Erythroblast (primary cell): ENCODE measurements around the gene ANKRD44.
"Not testable (repeated sequence)": the region's sequence is repeated elsewhere in the genome, so short reads cannot be mapped to it uniquely, and the experiment has no call there.

Experiments
- DNase-seq, 2 experiments: peaks; one replicate each; lab custom pipeline; 2025; lab: John Stamatoyannopoulos, UW
- GATA1 ChIP-seq: IDR thresholded peaks from 2 replicates; pipeline ENCODE4 v1.6.1; 2011; ENCODE audit warnings: low read depth, mild to moderate bottlenecking, control low read depth, low read length, moderate library complexity
- POLR2A ChIP-seq: IDR thresholded peaks from 2 replicates; pipeline ENCODE4 v1.6.1; 2011; ENCODE audit warnings: mild to moderate bottlenecking, low read length

ANKRD44 gene

DNA sequence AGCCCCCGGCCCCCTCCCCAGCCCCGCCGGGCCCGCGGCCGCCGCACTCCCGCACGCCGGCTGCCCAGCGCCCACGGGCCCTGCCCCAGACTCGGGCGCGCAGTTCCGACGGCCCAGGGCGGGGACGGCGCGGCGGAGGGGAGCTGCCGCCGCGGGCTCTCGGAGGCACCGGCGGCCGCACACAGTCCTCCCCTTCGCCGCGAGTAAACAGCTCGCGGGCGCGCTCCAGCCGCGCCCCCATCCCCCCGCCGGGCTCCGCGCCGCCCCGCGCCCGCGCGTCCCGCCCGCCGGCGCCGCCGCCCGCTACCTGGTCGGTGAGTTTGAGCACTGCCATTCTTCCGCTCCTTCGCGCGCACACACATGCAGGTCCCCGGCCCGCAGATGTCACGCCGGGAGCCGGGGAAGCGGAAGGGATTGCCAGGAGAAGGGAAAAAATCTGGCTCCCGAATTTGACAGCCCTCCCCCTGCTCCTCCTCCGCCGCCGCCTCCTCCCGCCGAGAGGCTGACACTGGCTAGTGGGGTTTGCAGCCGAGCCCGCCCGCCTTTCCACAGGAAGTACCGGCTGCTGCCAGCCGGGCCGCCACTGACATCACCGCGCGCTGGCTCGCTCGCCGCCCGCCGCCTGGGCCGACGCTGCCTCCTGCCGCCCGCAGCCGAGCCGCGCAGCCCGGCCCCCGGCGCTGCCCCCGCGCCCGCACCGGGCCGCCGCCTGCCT is at the start of gene ANKRD44:
Gene ANKRD44, minus strand, starts transcription at position 510 of the 715 bp plus-strand sequence. Its CDS starts 176 bp downstream, at position 334.
- peak; percentile 78 to 81 for DNase-seq
- TF ChIP-seq POLR2A = no peak

- no peak for TF ChIP-seq GATA1
- no peak for TF ChIP-seq POLR2A
- DNase-seq = no peak
These were observed 49.3 kb upstream of the ANKRD44 start for GRCh38 chr2:197359859-197360258.

GRCh38 chr2:197358931-197359330 is 48.4 kb upstream of the ANKRD44 start:
- DNase-seq = no peak
- no peak for TF ChIP-seq POLR2A
- no peak for TF ChIP-seq GATA1

- no peak for DNase-seq
- TF ChIP-seq POLR2A (no peak), GATA1 (no peak)
These were observed 47.4 kb upstream of the ANKRD44 start for GRCh38 chr2:197357986-197358385.

DNA sequence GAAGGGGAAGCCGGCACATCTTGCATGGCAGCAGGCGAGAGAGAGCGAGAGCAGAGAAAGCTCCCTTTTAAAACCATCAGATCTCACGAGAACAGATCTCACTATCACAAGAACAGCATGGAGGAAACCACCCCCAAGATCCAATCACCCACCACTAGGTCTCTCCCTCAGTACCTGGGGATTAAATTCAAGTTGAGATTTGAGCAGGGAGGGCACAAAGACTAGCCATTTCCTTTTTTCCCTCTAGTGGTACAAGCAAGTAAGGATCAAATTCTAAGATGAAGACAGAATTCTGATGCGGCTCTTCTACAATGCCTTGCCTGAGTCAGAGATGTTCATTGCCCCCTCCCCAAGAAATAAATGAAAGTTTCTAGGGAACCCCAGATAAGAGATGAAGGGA is 45.6 kb upstream of the ANKRD44 start:
- TF ChIP-seq POLR2A (no peak), GATA1 (no peak)
- no peak for DNase-seq

- DNase-seq = no peak
- TF ChIP-seq POLR2A (no peak), GATA1 (no peak)
These were observed 43.6 kb upstream of the ANKRD44 start for GRCh38 chr2:197354169-197354558.

- DNase-seq = no peak
- TF ChIP-seq GATA1 (no peak), POLR2A (no peak)
These were observed 43.0 kb upstream of the ANKRD44 start for GRCh38 chr2:197353393-197354168.

DNA sequence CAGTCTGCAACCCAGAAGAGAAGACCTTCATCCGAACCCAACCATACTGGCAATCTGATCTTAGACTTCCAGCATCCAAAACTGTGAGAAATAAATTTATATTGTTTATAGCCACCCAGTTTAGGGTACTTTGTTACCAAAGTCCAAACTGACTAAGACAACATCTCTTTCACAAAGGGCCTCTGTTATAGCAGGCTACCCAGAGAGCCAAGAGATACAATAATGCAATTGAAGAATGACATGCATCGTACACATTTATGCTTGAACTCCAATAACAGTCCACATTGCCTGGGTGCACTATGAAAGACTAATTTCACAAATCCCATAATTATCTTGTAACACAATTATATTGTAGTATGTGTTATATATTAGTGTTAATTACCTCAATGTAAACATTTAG is 39.1 kb upstream of the ANKRD44 start:
- DNase-seq = no peak
- no peak for TF ChIP-seq GATA1

DNA sequence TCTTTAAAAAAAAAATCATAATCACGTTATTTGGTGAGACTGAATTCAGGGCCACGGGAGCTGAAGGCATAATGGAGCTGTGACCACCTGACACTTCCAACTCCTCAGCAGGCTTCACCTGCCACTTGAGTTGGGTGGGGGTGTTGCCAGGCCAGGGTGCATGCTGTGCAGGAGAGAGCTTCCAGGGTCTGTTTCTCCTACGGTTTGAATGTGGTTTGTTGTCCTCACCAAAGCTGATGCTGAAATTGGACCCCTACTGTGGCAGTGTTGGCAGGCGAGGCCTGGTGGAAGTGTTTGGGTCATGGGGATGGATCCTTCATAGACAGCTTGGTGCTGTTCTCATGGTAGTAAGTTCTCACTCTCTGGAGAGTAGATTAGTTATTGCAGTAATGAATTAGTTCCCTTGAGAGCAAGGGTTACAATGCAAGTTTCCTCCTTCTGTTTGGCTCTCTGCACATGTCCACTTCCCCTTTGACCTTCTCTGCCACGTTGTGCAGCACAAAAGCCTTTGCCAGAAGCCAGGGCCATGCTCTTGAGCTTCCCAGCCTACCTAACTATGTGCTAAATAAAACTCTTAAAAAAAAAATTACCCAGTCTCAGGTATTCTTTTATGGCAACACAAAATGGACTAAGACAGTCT is 38.3 kb upstream of the ANKRD44 start:
- TF ChIP-seq GATA1 = no peak
- TF ChIP-seq POLR2A = no peak
- no peak for DNase-seq

DNA sequence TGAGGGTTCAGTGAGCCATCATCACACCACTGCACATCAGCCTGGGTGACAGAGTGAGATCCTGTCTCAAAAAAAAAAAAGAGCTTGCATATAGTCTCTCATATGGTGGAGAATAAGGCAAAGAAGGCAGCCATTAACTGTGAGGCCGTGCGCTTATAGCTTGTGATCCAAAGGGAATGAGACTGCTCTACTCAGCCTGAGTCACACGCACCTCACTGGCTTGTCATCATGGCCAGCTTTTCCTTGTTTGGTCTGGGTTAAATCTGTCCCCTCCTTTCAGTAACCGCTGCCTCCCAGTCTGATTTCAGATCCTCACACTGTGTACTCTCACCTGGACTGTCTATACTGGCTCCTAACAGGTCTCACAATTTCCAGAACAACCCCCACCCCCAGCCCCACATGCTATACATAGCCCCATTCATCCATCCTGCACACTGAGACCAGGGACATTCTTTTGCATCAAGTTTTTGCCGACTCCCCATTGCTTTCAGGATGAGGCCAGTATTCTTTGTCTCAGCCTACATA is 35.3 kb upstream of the ANKRD44 start:
- DNase-seq = no peak
- TF ChIP-seq POLR2A = no peak
- TF ChIP-seq GATA1 = no peak

DNA sequence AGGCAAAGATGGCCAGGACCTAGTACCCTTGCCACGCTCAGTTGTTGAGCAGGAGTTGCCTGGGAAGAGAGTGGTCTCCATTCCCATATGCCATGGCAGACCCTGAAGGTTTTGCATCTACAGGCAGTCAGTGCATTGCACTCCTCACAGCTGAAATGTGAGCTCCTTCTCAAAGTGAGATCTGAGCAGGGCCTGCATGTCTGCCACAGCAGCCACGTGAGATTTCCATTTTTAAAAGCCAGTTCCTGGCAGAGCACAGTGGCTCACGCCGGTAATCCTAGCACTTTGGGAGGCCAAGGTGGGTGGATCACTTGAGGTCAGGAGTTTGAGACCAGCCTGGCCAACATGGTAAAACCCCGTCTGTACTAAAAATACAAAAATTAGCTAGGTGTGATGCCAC is 33.4 kb upstream of the ANKRD44 start:
- not testable (repeated sequence) for DNase-seq

- DNase-seq = no peak
- no peak for TF ChIP-seq GATA1
- TF ChIP-seq POLR2A = no peak
These were observed 30.0 kb upstream of the ANKRD44 start for GRCh38 chr2:197340591-197340990.

- TF ChIP-seq POLR2A = no peak
- no peak for TF ChIP-seq GATA1
- no peak for DNase-seq
These were observed 29.1 kb upstream of the ANKRD44 start for GRCh38 chr2:197339496-197340220.

DNA sequence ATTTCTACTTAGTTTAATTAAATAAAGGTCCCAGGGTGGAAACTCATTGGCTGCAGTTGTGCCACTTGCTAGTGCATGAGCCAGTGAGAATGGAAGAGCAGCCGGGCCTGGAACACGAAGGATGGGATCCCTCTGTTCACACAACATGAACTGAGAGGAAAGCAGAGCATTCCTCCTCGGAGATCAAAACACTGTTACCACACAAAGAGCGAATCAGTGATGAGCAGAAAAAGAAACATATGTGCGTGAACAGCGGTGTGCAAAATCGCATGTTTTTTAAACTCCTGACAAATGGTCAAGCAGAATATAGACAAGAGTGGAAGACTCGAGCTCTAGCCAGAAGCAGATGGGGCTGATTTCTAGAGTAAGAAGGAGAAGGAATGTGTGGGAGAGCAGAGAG is 28.4 kb upstream of the ANKRD44 start:
- no peak for DNase-seq
- TF ChIP-seq GATA1 (no peak), POLR2A (no peak)
